Endodermal cell (in vitro differentiated cells): ENCODE measurements around the gene ARPIN. TPM values are rescaled to one million over a fixed set of nuclear protein-coding genes. Genes with fewer than 3 reads are reported as not detected.

ENCODE experiments used
- DNase-seq: peaks from one replicate; pipeline ENCODE4 v3.0.0-alpha.2; 2017
- H3K27ac ChIP-seq: 2 replicates; pipeline ENCODE4 v1.5.1; 2013; ENCODE audit warnings: mild to moderate bottlenecking, low read depth, low read length, moderate library complexity
- H3K27me3 ChIP-seq: 2 replicates; pipeline ENCODE4 v1.6.1; 2013; ENCODE audit warnings: mild to moderate bottlenecking, low read length, moderate library complexity; ENCODE audit not compliant: insufficient read depth, control insufficient read depth, poor library complexity, severe bottlenecking
- H3K36me3 ChIP-seq: 2 replicates; pipeline ENCODE4 v1.7.0; 2013; ENCODE audit warnings: mild to moderate bottlenecking, low read length, moderate library complexity; ENCODE audit not compliant: control insufficient read depth, insufficient read depth
- H3K4me1 ChIP-seq: one replicate; pipeline ENCODE4 v1.7.0; 2013; ENCODE audit warnings: low read length; ENCODE audit not compliant: control insufficient read depth, insufficient read depth
- H3K4me3 ChIP-seq: 2 replicates; pipeline ENCODE4 v1.5.1; 2013; ENCODE audit warnings: mild to moderate bottlenecking, low read length, moderate library complexity
- H3K9ac ChIP-seq: 2 replicates; pipeline ENCODE4 v1.6.1; 2013; ENCODE audit warnings: mild to moderate bottlenecking, low read length, moderate library complexity; ENCODE audit not compliant: poor library complexity, severe bottlenecking; ENCODE audit errors: extremely low read depth
- H3K9me3 ChIP-seq: 2 replicates; pipeline ENCODE4 v1.6.1; 2013; ENCODE audit warnings: mild to moderate bottlenecking, low read length, moderate library complexity; ENCODE audit not compliant: control insufficient read depth
- H3K27ac Mint-ChIP-seq: 2 replicates; pipeline ENCODE4 v1.8.0; 2020; ENCODE audit warnings: mixed read lengths
- H3K27me3 Mint-ChIP-seq: 2 replicates; pipeline ENCODE4 v1.8.0; 2021; ENCODE audit warnings: mild to moderate bottlenecking, mixed read lengths; ENCODE audit not compliant: insufficient read depth
- H3K36me3 Mint-ChIP-seq: 2 replicates; pipeline ENCODE4 v1.8.0; 2020; ENCODE audit warnings: low read depth, mixed read lengths
- H3K4me1 Mint-ChIP-seq: 2 replicates; pipeline ENCODE4 v1.8.0; 2020; ENCODE audit warnings: mixed read lengths
- H3K4me3 Mint-ChIP-seq: 2 replicates; pipeline ENCODE4 v1.8.0; 2020; ENCODE audit warnings: mild to moderate bottlenecking, moderate library complexity, mixed read lengths
- H3K9me3 Mint-ChIP-seq: 2 replicates; pipeline ENCODE4 v1.8.0; 2020; ENCODE audit warnings: mild to moderate bottlenecking, mixed read lengths
- WGBS, 2 experiments: methylation state at CpG; one replicate each; pipeline versions ENCODE4 v1.1.5 to v1.1.7; 2013; ENCODE audit warnings: missing lambda C conversion rate in 2 of 2, mixed read lengths in 1 of 2; ENCODE audit not compliant: insufficient coverage in 1 of 2, insufficient read length in 1 of 2; 5-methylcytosine and 5-hydroxymethylcytosine counted together
- total RNA-seq, 2 donors: library from RNA; stranded (reverse); fragmentation: NEBNext Ultra II Directional in 1 of 2; extraction: Animal tissue kit (Norgen Biotek cat#: 25700) in 1 of 2; gene quantifications; 2 replicates in 1 of 2; 3 replicates in 1 of 2; pipeline ENCODE4 v1.2.1, GENCODE V29; 2021
- TF ChIP-seq, protein P1 (sequence below): fragments of 200-600 bp; sonication (generic); conservative IDR thresholded peaks from 2 replicates; pipeline ENCODE4 v1.5.0; 2021; ENCODE audit warnings: antibody characterized with exemption, mild to moderate bottlenecking

Gene ARPIN
- total RNA-seq, 2 donors from 2014 or later: 6.9 to 11.2 TPM

DNA sequence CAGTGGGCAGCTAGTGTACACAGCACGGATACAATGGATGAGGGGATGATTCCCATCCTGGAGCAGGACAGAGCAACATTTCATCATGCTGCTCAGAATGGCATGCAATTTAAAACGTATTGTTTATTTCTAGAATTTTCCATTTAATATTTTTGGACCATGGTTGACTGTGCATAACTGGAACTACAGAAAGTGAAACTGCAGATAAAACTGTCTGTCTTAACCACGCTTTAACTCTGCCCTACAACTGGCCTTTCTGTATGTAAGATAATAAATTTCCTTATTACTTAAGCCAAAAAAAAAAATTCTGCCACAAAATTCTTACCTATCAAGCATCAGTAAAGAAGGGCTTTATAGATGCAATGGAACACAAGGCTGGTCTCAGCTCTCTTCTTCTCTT, 52.3 kb downstream of the ARPIN start:
- peaks cover 47% of the 10 kb centered on the region for H3K36me3 ChIP-seq
- Mint-ChIP-seq H3K36me3 (peaks cover 58% of the 10 kb centered on the region), H3K9me3 (peaks cover 8% of the 10 kb centered on the region), H3K4me3 (no peak overlapping the region), H3K4me1 (no peaks in the 10 kb centered on the region), H3K27ac (no peak overlapping the region), H3K27me3 (no peaks in the 10 kb centered on the region)
- H3K9ac ChIP-seq: no peak overlapping the region
- no peak overlapping the region for H3K27ac ChIP-seq
- 91 to 100% methylated on average over 1 to 2 of the region's 3 CpGs for WGBS, 2 experiments
- TF ChIP-seq, protein P1, sequence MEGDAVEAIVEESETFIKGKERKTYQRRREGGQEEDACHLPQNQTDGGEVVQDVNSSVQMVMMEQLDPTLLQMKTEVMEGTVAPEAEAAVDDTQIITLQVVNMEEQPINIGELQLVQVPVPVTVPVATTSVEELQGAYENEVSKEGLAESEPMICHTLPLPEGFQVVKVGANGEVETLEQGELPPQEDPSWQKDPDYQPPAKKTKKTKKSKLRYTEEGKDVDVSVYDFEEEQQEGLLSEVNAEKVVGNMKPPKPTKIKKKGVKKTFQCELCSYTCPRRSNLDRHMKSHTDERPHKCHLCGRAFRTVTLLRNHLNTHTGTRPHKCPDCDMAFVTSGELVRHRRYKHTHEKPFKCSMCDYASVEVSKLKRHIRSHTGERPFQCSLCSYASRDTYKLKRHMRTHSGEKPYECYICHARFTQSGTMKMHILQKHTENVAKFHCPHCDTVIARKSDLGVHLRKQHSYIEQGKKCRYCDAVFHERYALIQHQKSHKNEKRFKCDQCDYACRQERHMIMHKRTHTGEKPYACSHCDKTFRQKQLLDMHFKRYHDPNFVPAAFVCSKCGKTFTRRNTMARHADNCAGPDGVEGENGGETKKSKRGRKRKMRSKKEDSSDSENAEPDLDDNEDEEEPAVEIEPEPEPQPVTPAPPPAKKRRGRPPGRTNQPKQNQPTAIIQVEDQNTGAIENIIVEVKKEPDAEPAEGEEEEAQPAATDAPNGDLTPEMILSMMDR: no peak
- no peak overlapping the region for H3K4me3 ChIP-seq
- no peaks in the 10 kb centered on the region for H3K4me1 ChIP-seq
- no peak for DNase-seq
- peaks cover 4% of the 10 kb centered on the region for H3K9me3 ChIP-seq
- no peaks in the 10 kb centered on the region for H3K27me3 ChIP-seq

DNA sequence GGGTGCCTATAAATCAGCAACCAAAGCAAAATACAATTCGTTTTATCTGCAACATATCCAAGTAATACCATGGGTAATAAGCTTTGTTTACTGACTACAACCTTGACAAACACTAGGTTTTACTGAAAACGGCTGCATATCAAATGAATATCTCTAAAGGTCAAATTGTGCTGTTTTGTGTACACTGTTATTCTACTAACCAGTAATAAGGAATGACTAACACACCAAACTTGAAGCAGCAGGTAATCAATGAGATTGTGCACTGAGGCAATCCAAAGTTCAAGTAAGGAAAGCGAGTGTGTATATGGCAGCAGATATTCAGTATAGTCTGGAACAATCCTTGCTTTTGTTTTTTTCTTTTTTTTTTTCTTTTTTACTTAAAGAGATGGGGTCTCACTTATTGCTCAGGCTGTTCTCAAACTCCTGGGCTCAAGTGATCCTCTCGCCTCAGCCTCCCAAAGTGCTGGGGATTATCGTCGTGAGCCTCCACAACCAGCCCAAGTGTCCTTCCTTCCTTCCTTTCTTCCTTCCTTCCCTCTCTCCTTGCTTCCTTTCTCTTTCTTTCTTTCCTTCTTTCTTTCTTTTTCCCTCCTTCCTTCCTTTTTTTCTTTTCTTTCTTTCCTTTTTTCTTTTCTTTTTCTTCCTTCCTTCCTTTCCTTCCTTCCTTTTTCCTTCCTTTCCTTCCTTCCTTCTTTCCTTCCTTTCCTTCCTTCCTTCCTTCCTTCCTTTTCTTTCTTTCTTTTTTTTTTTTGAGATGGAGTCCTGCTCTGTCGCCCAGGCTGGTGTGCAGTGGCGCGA, 53.9 kb downstream of the ARPIN start:
- H3K9me3 ChIP-seq: peaks cover 4% of the 10 kb centered on the region
- H3K27ac Mint-ChIP-seq: no peak overlapping the region
- WGBS, 2 experiments: 89 to 95% methylated on average over 8 to 9 of the region's 9 CpGs

DNA sequence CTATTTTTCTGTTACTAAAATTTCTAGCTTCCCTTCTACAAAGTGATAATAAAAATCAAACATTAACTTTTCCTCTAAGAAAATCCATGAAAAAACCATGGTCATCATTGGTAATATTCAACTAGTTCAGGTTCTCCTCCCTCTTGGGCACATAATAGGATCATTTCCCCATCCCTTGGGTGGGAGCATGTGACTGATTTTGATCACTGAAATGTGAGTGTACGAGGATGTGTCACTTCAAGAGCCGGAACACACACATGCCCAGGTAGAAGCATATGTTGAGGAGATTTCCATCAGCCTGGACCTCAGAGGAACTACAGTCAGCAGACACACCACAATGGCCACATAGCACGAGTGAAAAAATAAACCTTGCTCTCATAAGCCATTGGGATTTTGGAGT, 55.1 kb downstream of the ARPIN start:
- WGBS, 2 experiments: 92 to 97% methylated on average over 2 to 3 of the region's 3 CpGs
- TF ChIP-seq, protein P1: no peak
- DNase-seq: no peak
- no peak overlapping the region for H3K4me3 ChIP-seq
- Mint-ChIP-seq H3K9me3 (peaks cover 18% of the 10 kb centered on the region), H3K4me1 (no peaks in the 10 kb centered on the region), H3K36me3 (peaks cover 56% of the 10 kb centered on the region), H3K27me3 (no peaks in the 10 kb centered on the region), H3K4me3 (no peak overlapping the region), H3K27ac (no peak overlapping the region)
- no peak overlapping the region for H3K27ac ChIP-seq
- no peak overlapping the region for H3K9ac ChIP-seq
- H3K27me3 ChIP-seq: no peaks in the 10 kb centered on the region
- H3K4me1 ChIP-seq: no peaks in the 10 kb centered on the region
- H3K36me3 ChIP-seq: peaks cover 43% of the 10 kb centered on the region
- peaks cover 4% of the 10 kb centered on the region for H3K9me3 ChIP-seq

More for the DNA sequence above, 53.9 kb downstream of the ARPIN start:
- Mint-ChIP-seq H3K9me3 (peaks cover 9% of the 10 kb centered on the region), H3K27me3 (no peaks in the 10 kb centered on the region), H3K4me1 (no peaks in the 10 kb centered on the region), H3K36me3 (peaks cover 48% of the 10 kb centered on the region), H3K4me3 (no peak overlapping the region)
- no peak for DNase-seq
- Histone ChIP-seq H3K27me3 (no peaks in the 10 kb centered on the region), H3K36me3 (peaks cover 44% of the 10 kb centered on the region), H3K9ac (no peak overlapping the region), H3K4me3 (no peak overlapping the region), H3K27ac (no peak overlapping the region), H3K4me1 (no peaks in the 10 kb centered on the region)
- TF ChIP-seq, protein P1: no peak
